ENCODE measurements around the gene TGM1.

TGM1 gene

GRCh38 chr14:24277606-24278321, 14.8 kb upstream of the TGM1 start:
- Histone ChIP-seq H3K9me3 (ENCODE audit: control insufficient read depth, insufficient read depth, low read length) (no peaks in the 10 kb centered on the region), H3K9ac (ENCODE audit: low read depth, low read length) (no peak overlapping the region), H3K4me1 (ENCODE audit: control insufficient read depth, insufficient read depth, low read length) (peaks cover 4% of the 10 kb centered on the region; the same call in 1 of the 2 replicates), H3K36me3 (ENCODE audit: control insufficient read depth, insufficient read depth, low read length) (no peaks in the 10 kb centered on the region), H3K27ac (ENCODE audit: low read depth, low read length) (no peak overlapping the region), H3K4me3 (ENCODE audit: low read depth, low read length) (no peak overlapping the region), H3K27me3 (ENCODE audit: control insufficient read depth, insufficient read depth, low read length) (no peaks in the 10 kb centered on the region)

DNA sequence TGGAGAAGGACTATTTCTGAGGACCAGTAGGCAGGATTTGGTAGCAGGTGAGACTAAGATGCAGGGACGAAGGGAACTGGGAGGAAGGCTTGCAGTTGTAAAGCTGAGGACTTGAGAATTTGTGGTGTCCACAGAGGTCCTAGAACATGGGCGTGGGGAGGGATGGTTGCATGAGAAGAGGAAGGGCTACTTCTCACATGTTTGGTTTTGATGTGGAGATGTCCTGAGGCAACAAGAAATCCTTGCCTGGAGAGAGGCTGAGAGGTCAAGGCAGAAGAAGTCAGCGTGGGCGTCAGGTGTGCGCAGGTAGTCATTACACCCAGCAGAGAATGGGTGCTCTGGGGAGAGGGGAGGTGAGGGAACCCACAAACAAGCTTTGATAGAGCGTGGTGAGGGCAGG, 14.1 kb upstream of the TGM1 start:
- Histone ChIP-seq H3K9me3 (ENCODE audit: control insufficient read depth, insufficient read depth, low read length) (no peaks in the 10 kb centered on the region), H3K4me1 (ENCODE audit: control insufficient read depth, insufficient read depth, low read length) (peaks cover 4% of the 10 kb centered on the region; the same call in 1 of the 2 replicates), H3K4me3 (ENCODE audit: low read depth, low read length) (no peak overlapping the region), H3K9ac (ENCODE audit: low read depth, low read length) (no peak overlapping the region), H3K27me3 (ENCODE audit: control insufficient read depth, insufficient read depth, low read length) (no peaks in the 10 kb centered on the region), H3K36me3 (ENCODE audit: control insufficient read depth, insufficient read depth, low read length) (no peaks in the 10 kb centered on the region), H3K27ac (ENCODE audit: low read depth, low read length) (no peak overlapping the region)

DNA sequence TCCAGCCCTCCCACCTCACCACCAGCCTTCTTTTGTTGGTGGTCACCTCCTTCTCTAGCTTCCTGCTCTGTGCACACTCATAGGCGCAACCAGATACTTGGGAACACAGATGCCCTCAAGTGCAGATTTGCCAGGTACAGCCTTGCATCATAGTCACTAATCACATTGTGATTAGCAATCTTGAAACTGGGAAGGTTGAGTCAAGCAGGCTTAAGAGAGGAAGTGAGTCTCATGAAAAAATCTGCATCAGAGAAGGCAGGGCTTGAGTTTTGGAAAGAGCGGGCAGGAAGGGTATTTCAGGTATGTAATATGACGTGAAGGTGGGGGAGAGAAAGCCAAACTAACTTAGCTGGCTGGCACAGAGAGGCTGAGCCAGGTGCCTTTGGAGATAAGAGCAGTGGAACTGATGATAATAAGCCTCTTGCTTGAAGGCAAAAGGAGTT, 11.1 kb upstream of the TGM1 start:
- Histone ChIP-seq H3K36me3 (ENCODE audit: control insufficient read depth, insufficient read depth, low read length) (no peaks in the 10 kb centered on the region), H3K27me3 (ENCODE audit: control insufficient read depth, insufficient read depth, low read length) (no peaks in the 10 kb centered on the region), H3K9me3 (ENCODE audit: control insufficient read depth, insufficient read depth, low read length) (no peaks in the 10 kb centered on the region), H3K9ac (ENCODE audit: low read depth, low read length) (no peak overlapping the region), H3K4me1 (ENCODE audit: control insufficient read depth, insufficient read depth, low read length) (peaks cover 7% of the 10 kb centered on the region; the same call in 1 of the 2 replicates), H3K4me3 (ENCODE audit: low read depth, low read length) (no peak overlapping the region), H3K27ac (ENCODE audit: low read depth, low read length) (no peak overlapping the region)

DNA sequence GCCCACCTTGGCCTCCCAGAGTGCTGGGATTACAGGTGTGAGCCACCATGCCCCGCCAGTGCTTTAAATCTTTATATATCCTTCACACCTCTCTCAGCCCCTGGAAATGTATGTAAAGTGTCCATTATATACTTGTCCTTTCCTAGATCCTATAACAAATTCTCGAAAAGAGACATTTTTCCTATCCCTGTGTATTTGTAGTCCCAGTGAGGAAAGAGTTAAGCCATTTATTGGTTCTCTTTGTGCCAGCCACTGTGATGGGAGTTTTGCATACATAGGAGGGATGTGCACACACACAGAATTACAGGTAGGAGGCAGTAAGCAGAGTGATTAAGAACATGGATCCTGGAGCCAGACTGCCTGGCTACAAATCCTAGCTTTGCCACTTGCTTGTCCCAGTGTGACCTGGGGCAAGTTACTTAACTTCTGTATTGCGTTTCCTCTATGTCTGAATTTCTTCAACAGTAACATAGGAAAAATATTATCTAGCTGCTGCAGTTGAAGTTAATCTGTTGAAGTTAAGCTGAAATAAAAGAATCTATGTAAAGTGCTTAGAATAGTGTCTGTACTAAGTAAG, 10.5 kb upstream of the TGM1 start:
- Histone ChIP-seq H3K36me3 (ENCODE audit: control insufficient read depth, insufficient read depth, low read length) (no peaks in the 10 kb centered on the region; the same call in 1 of the 2 replicates), H3K4me1 (ENCODE audit: control insufficient read depth, insufficient read depth, low read length) (peaks cover 7% of the 10 kb centered on the region; the same call in 1 of the 2 replicates), H3K4me3 (ENCODE audit: low read depth, low read length) (no peak overlapping the region), H3K27ac (ENCODE audit: low read depth, low read length) (no peak overlapping the region), H3K27me3 (ENCODE audit: control insufficient read depth, insufficient read depth, low read length) (no peaks in the 10 kb centered on the region), H3K9ac (ENCODE audit: low read depth, low read length) (no peak overlapping the region), H3K9me3 (ENCODE audit: control insufficient read depth, insufficient read depth, low read length) (no peaks in the 10 kb centered on the region)

GRCh38 chr14:24272467-24272866, 9.5 kb upstream of the TGM1 start:
- Histone ChIP-seq H3K9ac (ENCODE audit: low read depth, low read length) (no peak overlapping the region), H3K27me3 (ENCODE audit: control insufficient read depth, insufficient read depth, low read length) (no peaks in the 10 kb centered on the region), H3K36me3 (ENCODE audit: control insufficient read depth, insufficient read depth, low read length) (no peaks in the 10 kb centered on the region; the same call in 1 of the 2 replicates), H3K9me3 (ENCODE audit: control insufficient read depth, insufficient read depth, low read length) (no peaks in the 10 kb centered on the region), H3K4me1 (ENCODE audit: control insufficient read depth, insufficient read depth, low read length) (peaks cover 7% of the 10 kb centered on the region; the same call in 1 of the 2 replicates), H3K4me3 (ENCODE audit: low read depth, low read length) (no peak overlapping the region), H3K27ac (ENCODE audit: low read depth, low read length) (no peak overlapping the region)

GRCh38 chr14:24271834-24272263, 8.9 kb upstream of the TGM1 start:
- no peak overlapping the region for H3K9ac ChIP-seq (ENCODE audit: low read depth, low read length)
- no peaks in the 10 kb centered on the region for H3K27me3 ChIP-seq (ENCODE audit: control insufficient read depth, insufficient read depth, low read length)
- H3K4me1 ChIP-seq (ENCODE audit: control insufficient read depth, insufficient read depth, low read length): peaks cover 7% of the 10 kb centered on the region; the same call in 1 of the 2 replicates
- H3K9me3 ChIP-seq (ENCODE audit: control insufficient read depth, insufficient read depth, low read length): no peaks in the 10 kb centered on the region
- H3K27ac ChIP-seq (ENCODE audit: low read depth, low read length): no peak overlapping the region
- peak overlapping the region; percentile 90 for H3K4me3 ChIP-seq (ENCODE audit: low read depth, low read length)
- H3K36me3 ChIP-seq (ENCODE audit: control insufficient read depth, insufficient read depth, low read length): peaks cover 3% of the 10 kb centered on the region

- H3K27ac ChIP-seq (ENCODE audit: low read depth, low read length): peak within 1 kb of the TSS; percentile 96
- peak within 1 kb of the TSS; percentile 90 for H3K4me3 ChIP-seq (ENCODE audit: low read depth, low read length)
- peaks cover 7% of the 10 kb centered on the region; the same call in 1 of the 2 replicates for H3K4me1 ChIP-seq (ENCODE audit: control insufficient read depth, insufficient read depth, low read length)
- peak within 1 kb of the TSS; percentile 95 for H3K9ac ChIP-seq (ENCODE audit: low read depth, low read length)
- peaks cover 6% of the 10 kb centered on the region for H3K36me3 ChIP-seq (ENCODE audit: control insufficient read depth, insufficient read depth, low read length)
- no peaks in the 10 kb centered on the region for H3K27me3 ChIP-seq (ENCODE audit: control insufficient read depth, insufficient read depth, low read length)
- H3K9me3 ChIP-seq (ENCODE audit: control insufficient read depth, insufficient read depth, low read length): no peaks in the 10 kb centered on the region
Measured at GRCh38 chr14:24271134-24271833, 8.3 kb upstream of the TGM1 start, which contains the start of gene RABGGTA. Gene RABGGTA, minus strand, starts transcription at chr14:24271597. Its CDS starts 482 bp downstream, at chr14:24271115.

DNA sequence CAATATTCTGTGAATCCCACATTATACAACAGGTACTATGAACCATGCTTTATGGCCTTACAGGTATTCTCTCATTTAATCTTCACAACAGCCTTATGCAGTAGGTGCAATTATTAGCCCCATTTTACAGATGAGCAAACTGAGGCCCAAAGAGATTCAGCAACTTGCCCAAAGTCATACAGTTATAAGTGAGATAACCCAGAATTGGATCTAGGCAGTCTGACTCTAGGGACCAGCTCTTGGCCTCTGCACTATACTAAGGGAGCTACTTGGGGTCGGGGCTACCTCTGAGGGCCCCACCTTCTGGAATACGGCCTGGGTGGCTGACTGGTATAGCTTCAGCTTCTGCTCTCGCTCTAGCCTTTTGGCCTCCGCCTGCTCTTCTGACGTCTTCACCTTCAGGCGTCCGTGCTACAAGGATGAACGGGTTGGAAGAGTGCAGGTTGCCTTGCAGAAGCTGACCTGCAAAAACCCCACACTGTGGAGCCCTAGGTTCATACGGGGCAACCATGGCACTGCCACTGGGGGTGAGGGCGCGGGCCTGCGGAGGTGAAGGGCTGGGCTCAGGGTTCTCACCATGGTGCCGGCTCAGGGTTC, 7.7 kb upstream of the TGM1 start:
- peak overlapping the region; percentile 96 for H3K27ac ChIP-seq (ENCODE audit: low read depth, low read length)

DNA sequence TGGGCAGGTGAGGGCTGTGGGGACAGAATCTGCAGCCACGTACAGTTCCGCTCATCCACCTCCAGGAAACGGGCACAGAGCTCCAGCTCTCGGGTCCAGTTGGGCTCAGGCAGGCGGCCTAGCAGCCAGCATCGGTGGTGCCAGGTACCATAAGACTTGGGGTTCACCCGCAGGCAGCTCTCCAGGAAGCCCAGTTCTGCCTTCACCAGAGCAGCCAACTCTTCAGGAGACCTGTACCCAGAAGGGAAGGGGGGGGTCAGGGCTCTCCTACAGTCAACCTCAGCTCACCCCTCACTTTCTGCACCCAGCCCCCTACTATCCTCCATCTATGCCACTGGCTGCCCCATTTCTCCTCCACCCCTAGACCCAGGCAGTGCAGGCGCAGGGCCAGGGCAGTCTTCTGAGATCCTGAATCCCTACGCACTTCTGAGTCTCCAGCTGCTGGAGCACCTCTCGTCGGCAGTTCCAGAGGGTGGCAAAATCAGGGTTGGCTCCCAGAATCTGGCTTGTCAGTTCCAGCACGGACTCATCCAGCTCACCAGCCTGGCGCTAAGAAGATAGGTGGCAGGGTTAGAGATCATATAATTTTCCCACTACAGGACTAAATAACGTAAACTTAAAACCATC, 7.0 kb upstream of the TGM1 start:
- H3K9me3 ChIP-seq (ENCODE audit: control insufficient read depth, insufficient read depth, low read length): no peaks in the 10 kb centered on the region
- no peak overlapping the region for H3K4me3 ChIP-seq (ENCODE audit: low read depth, low read length)
- no peak overlapping the region for H3K27ac ChIP-seq (ENCODE audit: low read depth, low read length)
- H3K9ac ChIP-seq (ENCODE audit: low read depth, low read length): no peak overlapping the region
- peaks cover 7% of the 10 kb centered on the region; the same call in 1 of the 2 replicates for H3K4me1 ChIP-seq (ENCODE audit: control insufficient read depth, insufficient read depth, low read length)
- no peaks in the 10 kb centered on the region for H3K27me3 ChIP-seq (ENCODE audit: control insufficient read depth, insufficient read depth, low read length)
- peaks cover 9% of the 10 kb centered on the region for H3K36me3 ChIP-seq (ENCODE audit: control insufficient read depth, insufficient read depth, low read length)

More for the DNA sequence above, 7.7 kb upstream of the TGM1 start:
- H3K4me1 ChIP-seq (ENCODE audit: control insufficient read depth, insufficient read depth, low read length): peaks cover 7% of the 10 kb centered on the region; the same call in 1 of the 2 replicates
- peak overlapping the region; percentile 90 for H3K4me3 ChIP-seq (ENCODE audit: low read depth, low read length)
- H3K9me3 ChIP-seq (ENCODE audit: control insufficient read depth, insufficient read depth, low read length): no peaks in the 10 kb centered on the region
- peak overlapping the region; percentile 95; the same call in 1 of the 2 replicates for H3K9ac ChIP-seq (ENCODE audit: low read depth, low read length)
- no peaks in the 10 kb centered on the region for H3K27me3 ChIP-seq (ENCODE audit: control insufficient read depth, insufficient read depth, low read length)
- peaks cover 9% of the 10 kb centered on the region for H3K36me3 ChIP-seq (ENCODE audit: control insufficient read depth, insufficient read depth, low read length)

GRCh38 chr14:24269368-24269767, 6.4 kb upstream of the TGM1 start:
- no peaks in the 10 kb centered on the region for H3K9me3 ChIP-seq (ENCODE audit: control insufficient read depth, insufficient read depth, low read length)
- no peak overlapping the region for H3K9ac ChIP-seq (ENCODE audit: low read depth, low read length)
- H3K27me3 ChIP-seq (ENCODE audit: control insufficient read depth, insufficient read depth, low read length): no peaks in the 10 kb centered on the region
- peaks cover 7% of the 10 kb centered on the region; the same call in 1 of the 2 replicates for H3K4me1 ChIP-seq (ENCODE audit: control insufficient read depth, insufficient read depth, low read length)
- H3K36me3 ChIP-seq (ENCODE audit: control insufficient read depth, insufficient read depth, low read length): peaks cover 9% of the 10 kb centered on the region
- H3K27ac ChIP-seq (ENCODE audit: low read depth, low read length): no peak overlapping the region
- no peak overlapping the region for H3K4me3 ChIP-seq (ENCODE audit: low read depth, low read length)

All from HUES48 (cell line).